Measurements from ENCODE around the gene OSBPL5. TPM values are rescaled to one million over a fixed set of nuclear protein-coding genes. Genes with fewer than 3 reads are reported as not detected.

Gene OSBPL5
- total RNA-seq, 1 experiment from 2014 or later: 51.4 TPM

DNA sequence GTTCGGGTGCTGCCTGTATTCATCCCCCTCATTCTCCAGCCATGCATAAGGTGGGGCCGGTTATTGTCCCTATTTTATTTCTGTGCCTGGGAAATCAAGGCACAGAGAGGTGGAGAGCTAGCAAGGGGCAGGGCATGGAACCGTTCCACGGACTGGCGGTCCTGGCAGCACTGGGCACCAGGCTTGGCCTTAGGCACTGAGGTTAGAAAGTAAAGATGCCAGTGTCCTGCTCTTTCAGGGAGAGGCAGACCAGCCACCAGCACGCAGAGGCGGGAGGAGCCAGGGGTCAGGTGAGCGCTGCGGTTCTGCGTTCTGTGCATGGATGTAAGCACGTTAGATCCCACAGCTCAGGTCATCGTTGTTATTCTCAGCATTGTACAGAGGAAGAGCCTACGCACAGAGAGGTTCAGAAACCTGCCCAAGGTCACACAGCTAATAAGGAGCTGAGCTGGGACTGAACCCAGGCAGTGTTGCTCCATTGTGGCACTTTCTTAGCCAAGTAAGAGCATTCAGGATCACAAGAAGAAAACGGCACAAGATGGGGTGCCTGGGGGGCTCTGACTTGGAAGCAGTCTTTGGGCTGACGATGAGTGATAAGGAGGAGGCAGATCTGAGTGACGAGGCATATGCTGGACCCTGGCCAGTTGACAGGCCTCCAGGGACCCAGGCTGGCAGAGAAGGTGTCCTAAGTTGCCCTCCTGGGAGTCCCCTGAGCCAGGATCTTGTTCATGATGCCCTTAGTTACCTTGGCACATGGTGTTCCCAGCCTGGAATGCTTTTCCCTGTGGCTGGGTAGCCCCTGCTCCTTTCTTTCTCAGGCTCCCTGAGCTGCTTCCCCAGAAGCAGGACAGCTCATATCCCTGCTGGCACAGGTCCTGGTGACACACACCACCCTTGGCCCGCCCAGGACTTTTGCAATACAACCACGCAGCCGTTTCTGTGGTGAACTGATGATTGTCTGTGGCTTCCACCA, 41.1 kb downstream of the OSBPL5 start:
- Histone ChIP-seq H2AFZ (ENCODE audit: low read length) (no peak overlapping the region), H3K9me3 (ENCODE audit: low read length) (no peaks in the 10 kb centered on the region), H3K9ac (ENCODE audit: low read length) (peak overlapping the region; percentile 11), H3K9me2 (replicated peaks; ENCODE audit: low read length) (no peaks in the 10 kb centered on the region), H3K27me3 (ENCODE audit: low read length) (no peaks in the 10 kb centered on the region), H3K36me3 (ENCODE audit: low read depth, low read length) (peaks cover 24% of the 10 kb centered on the region), H4K20me1 (ENCODE audit: low read length) (no peaks in the 10 kb centered on the region), H3K4me2 (ENCODE audit: low read length) (peak overlapping the region; percentile 72), H3K4me1 (ENCODE audit: insufficient read depth, low read length) (peaks cover 31% of the 10 kb centered on the region), H3F3A (ENCODE audit: low read length, unreplicated experiment) (no peaks in the 10 kb centered on the region), H3K4me3 (ENCODE audit: low read length) (peak overlapping the region; percentile 1; the same call in 1 of the 2 replicates), H3K79me2 (ENCODE audit: low read length) (peaks cover 36% of the 10 kb centered on the region), H3K27ac (ENCODE audit: low read length) (peak overlapping the region; percentile 73)
- DNase-seq: peak; percentile 94
- intact Hi-C loops (cut with micrococcal nuclease): loop anchor here (2.0 kb wide), 1 partner anchor 27 kb away; no protein-coding TSS in a partner anchor
- ChIA-PET POLR2A (ENCODE audit: unreplicated experiment) (interaction anchor here (0.5 to 0.6 kb wide), 2 partner anchors 198 to 229 kb away, joined by 3 read pairs; no protein-coding TSS in a partner anchor), CTCF (interaction anchor here (0.5 to 1.0 kb wide), 4 partner anchors 29 to 140 kb away, joined by 3 to 4 read pairs (median 4); no protein-coding TSS in a partner anchor)
- ATAC-seq: peak; percentile 84
- no TSS peak for BruUV-seq (replicated peaks)
- TF ChIP-seq EZH2 (IDR thresholded peaks at IDR 0.05; ENCODE audit: low read length, unreplicated experiment) (no peak), EZH2phosphoT487 (IDR thresholded peaks at IDR 0.05; ENCODE audit: borderline replicate concordance, low read length) (no peak)
- TF ChIP-seq, protein P1, sequence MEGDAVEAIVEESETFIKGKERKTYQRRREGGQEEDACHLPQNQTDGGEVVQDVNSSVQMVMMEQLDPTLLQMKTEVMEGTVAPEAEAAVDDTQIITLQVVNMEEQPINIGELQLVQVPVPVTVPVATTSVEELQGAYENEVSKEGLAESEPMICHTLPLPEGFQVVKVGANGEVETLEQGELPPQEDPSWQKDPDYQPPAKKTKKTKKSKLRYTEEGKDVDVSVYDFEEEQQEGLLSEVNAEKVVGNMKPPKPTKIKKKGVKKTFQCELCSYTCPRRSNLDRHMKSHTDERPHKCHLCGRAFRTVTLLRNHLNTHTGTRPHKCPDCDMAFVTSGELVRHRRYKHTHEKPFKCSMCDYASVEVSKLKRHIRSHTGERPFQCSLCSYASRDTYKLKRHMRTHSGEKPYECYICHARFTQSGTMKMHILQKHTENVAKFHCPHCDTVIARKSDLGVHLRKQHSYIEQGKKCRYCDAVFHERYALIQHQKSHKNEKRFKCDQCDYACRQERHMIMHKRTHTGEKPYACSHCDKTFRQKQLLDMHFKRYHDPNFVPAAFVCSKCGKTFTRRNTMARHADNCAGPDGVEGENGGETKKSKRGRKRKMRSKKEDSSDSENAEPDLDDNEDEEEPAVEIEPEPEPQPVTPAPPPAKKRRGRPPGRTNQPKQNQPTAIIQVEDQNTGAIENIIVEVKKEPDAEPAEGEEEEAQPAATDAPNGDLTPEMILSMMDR (conservative IDR thresholded peaks at IDR 0.05; ENCODE audit: low read depth, low read length): no peak

DNA sequence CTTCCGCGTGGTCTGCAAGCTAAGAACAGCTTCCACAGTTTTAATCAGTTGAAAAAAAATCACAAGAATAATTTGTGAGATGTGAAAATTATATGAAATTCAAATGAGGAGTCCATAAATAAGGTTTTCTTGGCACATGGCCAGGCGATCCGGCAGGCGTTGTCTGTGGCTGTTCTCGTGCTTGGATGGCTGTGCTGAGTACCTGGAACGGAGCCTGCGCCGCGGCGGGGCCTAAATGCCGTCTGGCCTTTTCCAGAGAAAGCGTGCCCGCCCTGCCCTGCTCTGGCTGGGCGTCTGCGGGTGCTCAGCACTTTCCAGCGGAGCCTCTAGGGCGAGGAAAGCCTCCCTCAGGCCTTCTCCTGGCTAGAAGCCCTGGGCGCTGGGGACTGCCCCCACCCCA, 41.8 kb downstream of the OSBPL5 start:
- no peak for DNase-seq
- POLR2A ChIA-PET (ENCODE audit: unreplicated experiment): no interaction called here
- H3K4me3 ChIP-seq (ENCODE audit: low read length): no peak overlapping the region
- no peak for TF ChIP-seq EZH2 (IDR thresholded peaks at IDR 0.05; ENCODE audit: low read length, unreplicated experiment)
- TF ChIP-seq, protein P1 (conservative IDR thresholded peaks at IDR 0.05; ENCODE audit: low read depth, low read length): no peak
- TF ChIP-seq EZH2phosphoT487 (IDR thresholded peaks at IDR 0.05; ENCODE audit: borderline replicate concordance, low read length): no peak
- BruUV-seq (replicated peaks): no TSS peak
- no peak overlapping the region for H2AFZ ChIP-seq (ENCODE audit: low read length)
- peaks cover 36% of the 10 kb centered on the region for H3K79me2 ChIP-seq (ENCODE audit: low read length)
- peak overlapping the region; percentile 72; the same call in 1 of the 2 replicates for H3K4me2 ChIP-seq (ENCODE audit: low read length)
- H3F3A ChIP-seq (ENCODE audit: low read length, unreplicated experiment): no peaks in the 10 kb centered on the region
- no peaks in the 10 kb centered on the region for H3K27me3 ChIP-seq (ENCODE audit: low read length)
- H3K4me1 ChIP-seq (ENCODE audit: insufficient read depth, low read length): peaks cover 31% of the 10 kb centered on the region
- intact Hi-C loops (cut with micrococcal nuclease): no loop called here
- H4K20me1 ChIP-seq (ENCODE audit: low read length): no peaks in the 10 kb centered on the region
- H3K9me2 ChIP-seq (replicated peaks; ENCODE audit: low read length): no peaks in the 10 kb centered on the region
- H3K36me3 ChIP-seq (ENCODE audit: low read depth, low read length): peaks cover 28% of the 10 kb centered on the region
- CTCF ChIA-PET: no interaction called here
- H3K27ac ChIP-seq (ENCODE audit: low read length): no peak overlapping the region
- no peak for ATAC-seq
- no peaks in the 10 kb centered on the region for H3K9me3 ChIP-seq (ENCODE audit: low read length)
- H3K9ac ChIP-seq (ENCODE audit: low read length): no peak overlapping the region
